Measurements from ENCODE around the gene CCDC24. TPM values are rescaled to one million over a fixed set of nuclear protein-coding genes. Genes with fewer than 3 reads are reported as not detected.
A peak's percentile ranks its signal among the peaks of the same experiment; 100 is the strongest.

CCDC24 gene
- polyA plus RNA-seq, 2 of the 4 experiments (the other 2 are of a cell fraction), result 2.0 to 10.2 TPM

- TF ChIP-seq FOSL2 (IDR thresholded peaks at IDR 0.05) (no peak), FOSL2 (CRISPR knock-in tag; IDR thresholded peaks at IDR 0.05) (no peak)
- POLR2A ChIA-PET, result no interaction called here
- no peak for DNase-seq (ENCODE audit: low read depth in 1 of 2, low spot score in 1 of 2)
- Histone ChIP-seq H3K4me2 (no peak overlapping the region), H3K4me3 (no peak overlapping the region), H3K4me1 (peaks cover 22% of the 10 kb centered on the region), H3K27ac (no peak overlapping the region), H3K9me3 (no peaks in the 10 kb centered on the region)
- no peak for ATAC-seq
- no peak for FAIRE-seq
- no CpG with 5 or more reads among the region's 8 CpGs for WGBS (ENCODE audit: missing lambda C conversion rate)
- CTCF ChIA-PET, result interaction anchor here (1.6 to 25.3 kb wide), 3 partner anchors 15 to 27 kb away, joined by 5 to 412 read pairs (median 49); no protein-coding TSS in a partner anchor
Observed at GRCh38 chr1:44021156-44021555, 29.8 kb downstream of the CCDC24 start.

GRCh38 chr1:44021581-44022321, 30.4 kb downstream of the CCDC24 start:
- TF ChIP-seq ATOH8 (CRISPR knock-in tag; IDR thresholded peaks at IDR 0.05; ENCODE audit: low read depth), result no peak
- TF ChIP-seq MAFK (IDR thresholded peaks at IDR 0.05; ENCODE audit: partially characterized antibody), result peak; percentile 60
- no peak for TF ChIP-seq FOXS1 (CRISPR knock-in tag; IDR thresholded peaks at IDR 0.05)
- TF ChIP-seq PHF8 (IDR thresholded peaks at IDR 0.05; ENCODE audit: borderline replicate concordance, low read depth), result no peak
- TF ChIP-seq PBX3 (IDR thresholded peaks at IDR 0.05), result no peak
- Histone ChIP-seq H3K4me2 (no peak overlapping the region), H3K4me3 (no peak overlapping the region), H3K9me3 (no peaks in the 10 kb centered on the region), H3K27ac (no peak overlapping the region), H3K4me1 (peaks cover 28% of the 10 kb centered on the region)
- 95% methylated on average over 10 of the region's 10 CpGs for WGBS (ENCODE audit: missing lambda C conversion rate)
- ChIA-PET CTCF (interaction anchor here (1.6 to 25.3 kb wide), 3 partner anchors 14 to 26 kb away, joined by 5 to 412 read pairs (median 49); no protein-coding TSS in a partner anchor), POLR2A (no interaction called here)
- no peak for FAIRE-seq
- peak in 1 of 2 experiments; percentile 43; a peak in 1 of 6 replicates for ATAC-seq
- no peak for DNase-seq (ENCODE audit: low read depth in 1 of 2, low spot score in 1 of 2)

GRCh38 chr1:44024031-44024902, 32.9 kb downstream of the CCDC24 start:
- peaks cover 45% of the 10 kb centered on the region for H3K4me1 ChIP-seq
- ChIA-PET CTCF (interaction anchor here (1.1 to 25.3 kb wide), 3 partner anchors 12 to 22 kb away, joined by 7 to 412 read pairs (median 30); no protein-coding TSS in a partner anchor), POLR2A (no interaction called here)
- no peak for DNase-seq (ENCODE audit: low read depth in 1 of 2, low spot score in 1 of 2)
- H3K4me2 ChIP-seq, result peak overlapping the region; percentile 81
- no peak for TF ChIP-seq RCOR1 (IDR thresholded peaks at IDR 0.05; ENCODE audit: low read depth, low read length)
- no peak for TF ChIP-seq HOXB13 (CRISPR knock-in tag; IDR thresholded peaks at IDR 0.05; ENCODE audit: low read depth)
- TF ChIP-seq RARB (CRISPR knock-in tag; IDR thresholded peaks at IDR 0.05), result no peak
- no peak for TF ChIP-seq HOXA7 (CRISPR knock-in tag; IDR thresholded peaks at IDR 0.05)
- TF ChIP-seq FOSL2 (IDR thresholded peaks at IDR 0.05), result no peak
- no peak for TF ChIP-seq FOSL2 (CRISPR knock-in tag; IDR thresholded peaks at IDR 0.05)
- TF ChIP-seq ESRRA (IDR thresholded peaks at IDR 0.05; ENCODE audit: borderline replicate concordance, low read length), result no peak
- no peak for TF ChIP-seq EP300 (IDR thresholded peaks at IDR 0.05)
- no peak for TF ChIP-seq HDAC2 (IDR thresholded peaks at IDR 0.05)
- no peak for TF ChIP-seq ZFP36 (IDR thresholded peaks at IDR 0.05; ENCODE audit: borderline replicate concordance, partially characterized antibody)
- TF ChIP-seq EHF (CRISPR knock-in tag; IDR thresholded peaks at IDR 0.05), result no peak
- peak in 1 of 2 experiments; percentile 21; a peak in 3 of 6 replicates for ATAC-seq
- H3K9me3 ChIP-seq, result no peaks in the 10 kb centered on the region
- no peak overlapping the region for H3K4me3 ChIP-seq
- 72% methylated on average over 12 of the region's 14 CpGs for WGBS (ENCODE audit: missing lambda C conversion rate)
- H3K27ac ChIP-seq, result peak overlapping the region; percentile 54 to 79
- no peak for FAIRE-seq
